DND-41 (cell line): ENCODE measurements around the gene SELENOF.

ENCODE experiments used
- ATAC-seq: fragments of 200-7000 bp; cut with Tn5 transposase; 3 replicates; pipeline ENCODE4 v1.9.1; 2021; ENCODE audit warnings: low read depth; ENCODE audit not compliant: insufficient read depth
- DNase-seq: peaks from one replicate; pipeline ENCODE4 v3.0.0-alpha.2; 2020
- H2AFZ ChIP-seq: 2 replicates; pipeline ENCODE4 v1.6.0; 2012; ENCODE audit warnings: low read depth, low read length
- H3K27ac ChIP-seq: 2 replicates; pipeline ENCODE4 v1.5.1; 2012; ENCODE audit warnings: low read length, inconsistent platforms
- H3K27me3 ChIP-seq: fragments of 200-600 bp; sonication (generic); 2 replicates; pipeline ENCODE4 v1.6.0; 2012; ENCODE audit warnings: low read length, mild to moderate bottlenecking, inconsistent platforms; ENCODE audit not compliant: insufficient read depth, poor library complexity
- H3K36me3 ChIP-seq: 2 replicates; pipeline ENCODE4 v1.5.1; 2012; ENCODE audit warnings: low read length, inconsistent platforms; ENCODE audit not compliant: insufficient read depth
- H3K4me1 ChIP-seq: 2 replicates; pipeline ENCODE4 v1.5.1; 2012; ENCODE audit warnings: mild to moderate bottlenecking, low read length; ENCODE audit not compliant: insufficient read depth
- H3K4me2 ChIP-seq: 2 replicates; pipeline ENCODE4 v1.6.0; 2012; ENCODE audit warnings: mild to moderate bottlenecking, moderate library complexity, low read length, inconsistent platforms; ENCODE audit not compliant: insufficient read depth
- H3K4me3 ChIP-seq, 2 experiments: fragments of 200-600 bp in 1 of 2; shearing (Covaris generic) in 1 of 2; 2 replicates each; pipeline ENCODE4 v1.5.1; 2012 to 2016; ENCODE audit warnings: inconsistent platforms in 2 of 2, low read length in 2 of 2, mild to moderate bottlenecking in 2 of 2, low read depth in 1 of 2, moderate library complexity in 1 of 2
- H3K79me2 ChIP-seq: 2 replicates; pipeline ENCODE4 v1.6.0; 2012; ENCODE audit warnings: low read length, inconsistent platforms; ENCODE audit not compliant: insufficient read depth
- H3K9ac ChIP-seq: 2 replicates; pipeline ENCODE4 v1.6.0; 2012; ENCODE audit warnings: low read depth, mild to moderate bottlenecking, inconsistent platforms, low read length, moderate library complexity
- H3K9me3 ChIP-seq: 2 replicates; pipeline ENCODE4 v1.5.1; 2012; ENCODE audit warnings: low read length, moderate library complexity, mild to moderate bottlenecking, inconsistent platforms; ENCODE audit not compliant: insufficient read depth, severe bottlenecking
- H4K20me1 ChIP-seq: 2 replicates; pipeline ENCODE4 v1.6.0; 2012; ENCODE audit warnings: low read length; ENCODE audit not compliant: insufficient read depth
- EZH2 ChIP-seq: IDR thresholded peaks from 3 replicates; pipeline ENCODE4 v1.6.1; 2012; ENCODE audit warnings: borderline replicate concordance, low read depth, mild to moderate bottlenecking, moderate library complexity, low read length, inconsistent platforms; ENCODE audit not compliant: severe bottlenecking
- TF ChIP-seq, protein P1 (sequence below): IDR thresholded peaks from 2 replicates; pipeline ENCODE4 v1.5.1; 2012; ENCODE audit warnings: borderline replicate concordance, low read length, moderate library complexity, mild to moderate bottlenecking; ENCODE audit not compliant: poor library complexity, severe bottlenecking; ENCODE audit errors: extremely low read depth

The SELENOF gene

DNA sequence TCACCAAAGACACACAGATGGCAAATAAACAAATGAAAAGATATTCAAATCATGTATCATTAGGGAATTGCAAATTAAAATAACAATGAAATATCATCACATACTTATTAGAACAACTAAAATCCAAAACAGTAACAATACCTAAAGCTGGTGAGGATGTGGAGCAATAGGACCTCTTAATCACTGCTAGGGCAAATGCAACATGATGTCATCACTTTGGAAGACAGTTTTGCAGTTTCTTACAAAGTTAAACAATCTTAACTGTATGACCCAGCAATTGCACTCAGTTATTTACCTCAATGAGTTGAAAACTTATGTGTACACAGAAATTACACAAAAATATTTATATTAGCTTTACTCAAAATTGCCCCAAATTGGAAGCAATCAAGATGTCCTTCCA, 47.3 kb downstream of the SELENOF start:
- Histone ChIP-seq H3K4me1 (no peaks in the 10 kb centered on the region), H3K79me2 (peaks cover 9% of the 10 kb centered on the region; the same call in 1 of the 2 replicates), H3K9ac (no peak overlapping the region), H3K27me3 (no peaks in the 10 kb centered on the region), H3K4me3 (no peak overlapping the region), H3K4me2 (no peak overlapping the region), H3K9me3 (no peaks in the 10 kb centered on the region), H3K36me3 (peaks cover 19% of the 10 kb centered on the region; the same call in 1 of the 2 replicates), H3K27ac (no peak overlapping the region), H2AFZ (no peak overlapping the region), H4K20me1 (no peaks in the 10 kb centered on the region)
- TF ChIP-seq EZH2 = no peak
- no peak for ATAC-seq
- DNase-seq = no peak

DNA sequence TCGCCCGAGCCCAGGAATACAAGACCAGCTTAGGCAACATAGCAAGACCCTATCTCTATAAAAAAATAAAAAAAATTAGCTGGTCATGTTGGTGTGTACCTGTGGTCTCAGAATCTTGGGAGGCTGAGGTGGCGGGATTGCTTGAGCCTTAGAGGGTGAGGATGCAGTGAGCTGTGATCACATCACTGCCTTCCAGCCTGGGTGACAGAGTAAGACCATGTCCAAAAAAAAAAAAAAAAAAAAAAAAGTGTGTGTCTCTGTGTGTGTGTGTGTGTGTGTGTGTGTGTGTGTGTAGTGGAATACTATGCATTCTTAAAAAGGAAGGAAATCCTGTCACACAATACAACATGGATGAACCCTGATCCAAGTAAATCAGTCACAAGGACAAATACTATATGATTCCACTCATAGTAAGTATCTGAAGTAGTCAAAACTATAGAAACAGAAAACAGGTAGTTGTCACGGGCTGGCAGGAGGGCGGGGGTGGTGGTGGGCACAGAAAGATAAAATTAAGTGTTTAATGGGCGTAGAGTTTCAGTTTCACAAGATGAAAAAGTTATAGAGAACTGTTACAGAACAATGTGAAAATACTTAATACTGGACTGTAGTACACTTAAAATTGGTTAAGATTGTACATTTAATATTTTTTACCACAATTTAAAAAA, 47.8 kb downstream of the SELENOF start:
- TF ChIP-seq EZH2 = no peak
- Histone ChIP-seq H3K4me3 (no peak overlapping the region), H3K27ac (no peak overlapping the region), H3K4me2 (no peak overlapping the region), H3K9me3 (no peaks in the 10 kb centered on the region), H3K4me1 (no peaks in the 10 kb centered on the region), H3K27me3 (no peaks in the 10 kb centered on the region), H3K9ac (no peak overlapping the region), H4K20me1 (no peaks in the 10 kb centered on the region), H3K36me3 (peaks cover 22% of the 10 kb centered on the region; the same call in 1 of the 2 replicates), H2AFZ (no peak overlapping the region), H3K79me2 (peaks cover 9% of the 10 kb centered on the region; the same call in 1 of the 2 replicates)
- ATAC-seq (no peak), DNase-seq (no peak)

DNA sequence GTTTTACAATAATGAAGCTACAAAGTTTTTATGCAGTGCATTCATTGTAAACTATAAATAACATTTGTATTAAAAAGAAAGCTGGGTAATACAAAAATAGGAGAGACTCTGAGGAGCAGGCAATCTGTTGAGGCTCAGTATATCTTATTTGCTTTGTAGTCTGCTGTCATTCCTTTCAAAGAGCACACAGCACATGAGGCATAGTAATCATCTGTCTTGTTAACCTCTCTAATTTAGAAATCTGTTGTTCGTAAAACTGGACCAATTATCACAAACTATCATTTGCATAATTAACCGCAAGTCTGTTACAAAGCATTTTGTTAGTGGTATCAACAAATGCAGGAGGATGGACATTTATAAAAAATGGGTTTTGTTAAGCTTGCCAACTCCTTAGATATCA, 51.0 kb downstream of the SELENOF start:
- Histone ChIP-seq H3K4me3 (no peak overlapping the region), H3K9ac (no peak overlapping the region), H3K27me3 (no peaks in the 10 kb centered on the region), H3K9me3 (no peaks in the 10 kb centered on the region), H3K4me1 (no peaks in the 10 kb centered on the region), H3K4me2 (no peak overlapping the region), H3K36me3 (peaks cover 26% of the 10 kb centered on the region; the same call in 1 of the 2 replicates), H3K27ac (no peak overlapping the region), H4K20me1 (no peaks in the 10 kb centered on the region), H3K79me2 (peaks cover 9% of the 10 kb centered on the region; the same call in 1 of the 2 replicates), H2AFZ (no peak overlapping the region)
- no peak for TF ChIP-seq EZH2
- TF ChIP-seq, protein P1, sequence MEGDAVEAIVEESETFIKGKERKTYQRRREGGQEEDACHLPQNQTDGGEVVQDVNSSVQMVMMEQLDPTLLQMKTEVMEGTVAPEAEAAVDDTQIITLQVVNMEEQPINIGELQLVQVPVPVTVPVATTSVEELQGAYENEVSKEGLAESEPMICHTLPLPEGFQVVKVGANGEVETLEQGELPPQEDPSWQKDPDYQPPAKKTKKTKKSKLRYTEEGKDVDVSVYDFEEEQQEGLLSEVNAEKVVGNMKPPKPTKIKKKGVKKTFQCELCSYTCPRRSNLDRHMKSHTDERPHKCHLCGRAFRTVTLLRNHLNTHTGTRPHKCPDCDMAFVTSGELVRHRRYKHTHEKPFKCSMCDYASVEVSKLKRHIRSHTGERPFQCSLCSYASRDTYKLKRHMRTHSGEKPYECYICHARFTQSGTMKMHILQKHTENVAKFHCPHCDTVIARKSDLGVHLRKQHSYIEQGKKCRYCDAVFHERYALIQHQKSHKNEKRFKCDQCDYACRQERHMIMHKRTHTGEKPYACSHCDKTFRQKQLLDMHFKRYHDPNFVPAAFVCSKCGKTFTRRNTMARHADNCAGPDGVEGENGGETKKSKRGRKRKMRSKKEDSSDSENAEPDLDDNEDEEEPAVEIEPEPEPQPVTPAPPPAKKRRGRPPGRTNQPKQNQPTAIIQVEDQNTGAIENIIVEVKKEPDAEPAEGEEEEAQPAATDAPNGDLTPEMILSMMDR = no peak
- DNase-seq (no peak), ATAC-seq (no peak)

DNA sequence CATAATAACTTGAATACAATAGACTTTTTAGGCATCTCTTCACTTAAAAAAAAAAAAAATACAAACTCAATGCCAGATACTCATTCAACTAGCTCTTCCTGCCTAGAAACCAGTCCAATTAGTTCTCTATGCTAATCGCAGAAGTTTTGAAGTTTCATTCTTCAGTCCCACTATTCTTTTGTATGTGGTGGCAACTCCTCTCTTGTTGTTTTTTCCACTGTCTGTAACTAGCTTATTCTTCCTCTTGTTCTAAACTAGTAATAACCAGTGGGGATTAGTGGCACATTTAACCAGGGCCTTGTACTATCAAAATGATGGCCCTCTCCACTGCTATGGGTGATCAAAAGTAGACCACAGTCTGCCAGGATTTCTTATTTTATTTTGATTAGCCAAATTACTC, 52.5 kb downstream of the SELENOF start:
- Histone ChIP-seq H4K20me1 (no peaks in the 10 kb centered on the region), H3K36me3 (peaks cover 22% of the 10 kb centered on the region; the same call in 1 of the 2 replicates), H3K79me2 (peaks cover 3% of the 10 kb centered on the region; the same call in 1 of the 2 replicates), H3K4me2 (no peak overlapping the region), H3K9ac (no peak overlapping the region), H3K27me3 (no peaks in the 10 kb centered on the region), H3K9me3 (no peaks in the 10 kb centered on the region), H3K27ac (no peak overlapping the region), H3K4me1 (no peaks in the 10 kb centered on the region), H2AFZ (no peak overlapping the region), H3K4me3 (no peak overlapping the region)
- TF ChIP-seq EZH2 = no peak
- TF ChIP-seq, protein P1 = no peak
- DNase-seq (no peak), ATAC-seq (no peak)
